Activated CD8-positive, alpha-beta T cell treated with anti-CD3 and anti-CD28 coated beads for 36 hours (primary cell): ENCODE measurements around the gene ALDOA. TPM values are rescaled to one million over a fixed set of nuclear protein-coding genes. Genes with fewer than 3 reads are reported as not detected.

Experiments used
- ATAC-seq: fragments of 200-7000 bp; cut with Tn5 transposase; one replicate; pipeline ENCODE4 v1.10.0; 2021; ENCODE audit warnings: mild to moderate bottlenecking, moderate library complexity
- CTCF ChIA-PET: fragments of 350-600 bp; sonication (Branson Sonifier 250); formaldehyde crosslinking; loops from one replicate; lab custom pipeline; 2021; ENCODE audit warnings: antibody characterized with exemption; lab: Charles Lee
- POLR2A ChIA-PET: fragments of 350-600 bp; sonication (Branson Sonifier 250); formaldehyde crosslinking; loops from one replicate; lab custom pipeline; 2021; ENCODE audit warnings: antibody characterized with exemption; lab: Charles Lee
- DNase-seq: peaks from one replicate; pipeline ENCODE4 v3.0.0-alpha.2; 2020
- H3K27ac Mint-ChIP-seq: one replicate; pipeline ENCODE4 v1.8.0; 2021; ENCODE audit warnings: mild to moderate bottlenecking, mixed read lengths
- H3K27me3 Mint-ChIP-seq: one replicate; pipeline ENCODE4 v1.8.0; 2021; ENCODE audit warnings: mixed read lengths
- H3K36me3 Mint-ChIP-seq: one replicate; pipeline ENCODE4 v1.8.0; 2021; ENCODE audit warnings: low read depth, mixed read lengths
- H3K4me1 Mint-ChIP-seq: one replicate; pipeline ENCODE4 v1.8.0; 2021; ENCODE audit warnings: low read depth, mixed read lengths
- H3K4me3 Mint-ChIP-seq: one replicate; pipeline ENCODE4 v1.8.0; 2021; ENCODE audit warnings: mild to moderate bottlenecking, moderate library complexity, mixed read lengths
- H3K9me3 Mint-ChIP-seq: one replicate; pipeline ENCODE4 v1.8.0; 2021; ENCODE audit warnings: mixed read lengths
- CTCF ChIP-seq: fragments of 200-600 bp; IDR thresholded peaks from one replicate; pipeline ENCODE4 v1.8.0; 2022; ENCODE audit warnings: antibody characterized with exemption, mild to moderate bottlenecking
- intact Hi-C: fragments of 100-400 bp; cut with micrococcal nuclease; formaldehyde crosslinking; loops from one replicate; pipeline ENCODE4 v1.10.0; 2022
- total RNA-seq, 2 experiments: library from RNA; stranded (reverse); gene quantifications; one replicate each; pipeline ENCODE4 v1.2.3, GENCODE V29; 2021

Gene ALDOA
- total RNA-seq, 2 experiments from 2014 or later: 3,042 to 3,081 TPM

- DNase-seq: no peak
- peak overlapping the region; percentile 85 for H3K27ac Mint-ChIP-seq
- peak overlapping the region; percentile 92 for H3K4me3 Mint-ChIP-seq
- intact Hi-C loops: no loop called here
- CTCF ChIA-PET: interaction anchor here (0.9 to 7.0 kb wide), 4 partner anchors 13 to 46 kb away, joined by 3 to 60 read pairs (median 3); partner anchors contain the start of gene TBX6
- no peak for ATAC-seq
- no peak for TF ChIP-seq CTCF
- no peaks in the 10 kb centered on the region for H3K9me3 Mint-ChIP-seq
- POLR2A ChIA-PET: interaction anchor here (0.8 to 8.5 kb wide), 4 partner anchors 8 to 15 kb away, joined by 3 to 83 read pairs (median 36); partner anchors contain the start of genes ALDOA, TBX6 and YPEL3
- H3K27me3 Mint-ChIP-seq: no peaks in the 10 kb centered on the region
- H3K36me3 Mint-ChIP-seq: peaks cover 58% of the 10 kb centered on the region
- H3K4me1 Mint-ChIP-seq: peaks cover 34% of the 10 kb centered on the region
Observed at GRCh38 chr16:30077656-30078055, 12.1 kb downstream of the ALDOA start.

DNA sequence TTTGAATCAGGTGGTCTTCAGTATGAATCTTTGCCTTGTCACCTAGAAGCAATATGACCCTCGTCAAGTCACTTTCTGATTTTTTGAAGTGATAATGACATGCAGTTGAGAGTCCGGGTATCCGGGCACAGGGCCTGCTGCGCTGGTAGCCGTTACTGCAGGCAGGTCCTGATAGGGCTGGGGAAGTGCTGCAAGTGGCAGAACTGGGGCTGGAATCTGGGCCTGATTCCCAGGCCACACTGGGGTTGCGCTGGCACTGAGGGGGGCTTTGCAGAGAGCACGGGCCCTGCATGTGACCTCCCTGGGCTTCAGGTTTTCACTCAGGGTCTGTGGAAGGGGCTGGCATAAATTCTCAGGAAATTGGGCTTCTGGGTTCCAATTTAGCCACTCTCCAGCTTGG is 13.2 kb downstream of the ALDOA start:
- intact Hi-C loops: no loop called here
- DNase-seq (no peak), ATAC-seq (no peak)
- Mint-ChIP-seq H3K4me1 (peaks cover 34% of the 10 kb centered on the region), H3K4me3 (no peak overlapping the region), H3K9me3 (no peaks in the 10 kb centered on the region), H3K27ac (no peak overlapping the region), H3K36me3 (peaks cover 61% of the 10 kb centered on the region), H3K27me3 (no peaks in the 10 kb centered on the region)
- POLR2A ChIA-PET: interaction anchor here (7.4 to 8.5 kb wide), 2 partner anchors 13 to 14 kb away, joined by 70 to 83 read pairs; partner anchors contain the start of genes ALDOA, TBX6 and YPEL3
- TF ChIP-seq CTCF: no peak
- CTCF ChIA-PET: interaction anchor here (0.9 to 7.0 kb wide), 4 partner anchors 12 to 47 kb away, joined by 3 to 60 read pairs (median 3); partner anchors contain the start of gene TBX6

DNA sequence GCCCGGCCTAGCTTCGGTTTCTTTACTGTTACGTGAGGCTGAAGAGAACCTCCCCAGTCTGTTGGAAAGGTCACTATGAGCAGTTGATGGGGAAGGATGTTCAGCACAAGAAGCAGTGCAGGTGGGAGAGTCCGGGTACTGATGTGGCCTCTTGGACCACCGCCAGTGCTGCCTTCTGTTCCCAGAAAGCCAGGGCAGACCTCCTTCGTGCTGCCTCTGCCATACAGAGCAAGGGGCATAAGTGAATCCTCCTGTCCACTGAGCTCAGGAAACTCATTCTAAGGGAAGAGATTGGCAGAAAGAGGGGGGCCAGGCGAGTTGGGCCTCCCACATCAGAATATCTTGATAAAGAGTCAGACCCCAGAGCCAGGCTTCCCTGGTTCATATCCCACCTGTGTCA is 13.9 kb downstream of the ALDOA start:
- DNase-seq: no peak
- no peak overlapping the region for H3K4me3 Mint-ChIP-seq
- CTCF ChIA-PET: interaction anchor here (1.9 to 7.0 kb wide), 2 partner anchors 11 to 12 kb away, joined by 5 to 60 read pairs; partner anchors contain the start of gene TBX6
- no peak overlapping the region for H3K27ac Mint-ChIP-seq
- peaks cover 34% of the 10 kb centered on the region for H3K4me1 Mint-ChIP-seq
- H3K36me3 Mint-ChIP-seq: peaks cover 58% of the 10 kb centered on the region
- no peaks in the 10 kb centered on the region for H3K27me3 Mint-ChIP-seq
- no peak for ATAC-seq
- no peaks in the 10 kb centered on the region for H3K9me3 Mint-ChIP-seq
- POLR2A ChIA-PET: interaction anchor here (0.6 to 8.5 kb wide), 5 partner anchors 13 to 285 kb away, joined by 3 to 83 read pairs (median 4); partner anchors contain the start of genes ALDOA, TBX6 and YPEL3
- intact Hi-C loops: no loop called here
- no peak for TF ChIP-seq CTCF

DNA sequence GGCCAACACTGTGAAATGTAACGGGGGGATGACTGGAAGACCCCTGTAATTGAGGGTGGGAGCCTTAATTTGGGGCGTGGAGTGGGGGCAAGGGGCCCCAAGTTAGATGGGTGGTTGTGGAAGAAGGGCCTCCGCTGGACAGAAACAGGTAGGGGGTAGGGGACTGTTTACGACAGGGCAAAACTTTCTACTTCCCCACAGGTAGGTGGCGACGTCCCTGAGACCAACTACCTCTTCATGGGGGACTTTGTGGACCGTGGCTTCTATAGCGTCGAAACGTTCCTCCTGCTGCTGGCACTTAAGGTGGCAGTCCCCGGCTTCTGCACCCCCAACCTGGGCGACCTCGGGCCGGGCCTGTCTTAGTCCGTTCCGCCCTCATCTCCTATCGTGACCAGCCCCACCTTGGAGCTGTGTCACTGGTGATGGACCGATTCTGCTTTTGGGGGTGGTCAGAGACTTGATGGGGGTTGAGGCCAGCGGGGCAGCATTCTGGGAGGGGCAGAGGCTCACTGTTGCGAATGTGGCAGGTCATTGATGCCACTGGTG is 17.1 kb downstream of the ALDOA start:
- Mint-ChIP-seq H3K4me3 (no peak overlapping the region), H3K9me3 (no peaks in the 10 kb centered on the region), H3K27me3 (no peaks in the 10 kb centered on the region), H3K4me1 (peaks cover 19% of the 10 kb centered on the region), H3K36me3 (peaks cover 48% of the 10 kb centered on the region), H3K27ac (no peak overlapping the region)
- DNase-seq: no peak
- intact Hi-C loops: no loop called here
- ATAC-seq: no peak
- POLR2A ChIA-PET: interaction anchor here (0.6 to 7.4 kb wide), 2 partner anchors 7 to 10 kb away, joined by 4 to 70 read pairs; partner anchors contain the start of genes TBX6 and YPEL3
- no peak for TF ChIP-seq CTCF
- CTCF ChIA-PET: interaction anchor here (7.0 kb wide), 1 partner anchor 8 kb away, joined by 60 read pairs; the partner anchor contains the start of gene TBX6
